GF-D8 (cell line): ENCODE results near the gene TMEM53.

ENCODE experiments used
- DNase-seq: peaks from one replicate; lab custom pipeline; 2025; lab: John Stamatoyannopoulos, UW

TMEM53 gene

GRCh38 chr1:44647896-44648295 lies 26.4 kb downstream of the TMEM53 start:
- no peak for DNase-seq

GRCh38 chr1:44646261-44647110 lies 27.8 kb downstream of the TMEM53 start:
- DNase-seq: no peak

GRCh38 chr1:44645476-44646244 lies 28.6 kb downstream of the TMEM53 start:
- no peak for DNase-seq

- no peak for DNase-seq
These were observed 29.5 kb downstream of the TMEM53 start for GRCh38 chr1:44644806-44645205.

GRCh38 chr1:44643721-44644334 lies 30.5 kb downstream of the TMEM53 start:
- DNase-seq: no peak

- no peak for DNase-seq
These were observed 31.4 kb downstream of the TMEM53 start for GRCh38 chr1:44642925-44643324.

GRCh38 chr1:44642255-44642654 lies 32.0 kb downstream of the TMEM53 start:
- DNase-seq: no peak

- no peak for DNase-seq
These were observed 32.9 kb downstream of the TMEM53 start for GRCh38 chr1:44641126-44642102.

GRCh38 chr1:44640200-44640853 lies 34.0 kb downstream of the TMEM53 start:
- DNase-seq: no peak

- DNase-seq: no peak
These were observed 36.4 kb downstream of the TMEM53 start for GRCh38 chr1:44637702-44638411.

- DNase-seq: no peak
These were observed 37.3 kb downstream of the TMEM53 start for GRCh38 chr1:44636688-44637598.

- no peak for DNase-seq
These were observed 38.1 kb downstream of the TMEM53 start for GRCh38 chr1:44636083-44636687.

- DNase-seq: no peak
These were observed 38.8 kb downstream of the TMEM53 start for GRCh38 chr1:44635439-44635838.

GRCh38 chr1:44634606-44635189 lies 39.6 kb downstream of the TMEM53 start:
- DNase-seq: no peak

GRCh38 chr1:44632598-44632997 lies 41.7 kb downstream of the TMEM53 start:
- DNase-seq: no peak

- DNase-seq: peak; percentile 56
These were observed 42.4 kb downstream of the TMEM53 start for GRCh38 chr1:44631647-44632539.

GRCh38 chr1:44631333-44631646 lies 43.0 kb downstream of the TMEM53 start:
- no peak for DNase-seq

- DNase-seq: no peak
These were observed 44.2 kb downstream of the TMEM53 start for GRCh38 chr1:44630116-44630515.
